LNCAP (cell line): ENCODE results near the gene HS6ST3.

ENCODE experiments used
- TF ChIP-seq, protein P1 (sequence below): fragments of 450-650 bp; IDR thresholded peaks from 2 replicates; pipeline ENCODE4 v1.5.1; 2017; ENCODE audit warnings: mild to moderate bottlenecking

Gene HS6ST3

DNA sequence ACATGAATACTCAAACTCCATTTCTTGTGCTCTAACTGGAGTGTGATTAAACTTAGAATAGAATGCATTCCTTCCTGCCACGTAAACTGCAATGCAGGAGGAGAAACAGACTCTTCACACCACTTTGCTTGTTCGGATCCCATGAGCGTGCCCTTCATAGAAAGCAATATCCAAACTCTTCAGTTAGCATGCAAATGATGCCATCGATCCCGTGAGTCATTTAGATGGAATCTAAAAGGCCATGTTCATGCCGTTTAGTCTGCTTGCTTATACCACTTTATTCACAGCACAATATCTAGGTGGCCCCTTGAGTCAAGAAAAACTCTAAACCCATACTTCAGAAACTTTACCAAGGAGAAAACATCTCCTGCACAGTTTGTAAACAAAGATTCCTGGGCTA lies 678.6 kb downstream of the HS6ST3 start:
- TF ChIP-seq, protein P1, sequence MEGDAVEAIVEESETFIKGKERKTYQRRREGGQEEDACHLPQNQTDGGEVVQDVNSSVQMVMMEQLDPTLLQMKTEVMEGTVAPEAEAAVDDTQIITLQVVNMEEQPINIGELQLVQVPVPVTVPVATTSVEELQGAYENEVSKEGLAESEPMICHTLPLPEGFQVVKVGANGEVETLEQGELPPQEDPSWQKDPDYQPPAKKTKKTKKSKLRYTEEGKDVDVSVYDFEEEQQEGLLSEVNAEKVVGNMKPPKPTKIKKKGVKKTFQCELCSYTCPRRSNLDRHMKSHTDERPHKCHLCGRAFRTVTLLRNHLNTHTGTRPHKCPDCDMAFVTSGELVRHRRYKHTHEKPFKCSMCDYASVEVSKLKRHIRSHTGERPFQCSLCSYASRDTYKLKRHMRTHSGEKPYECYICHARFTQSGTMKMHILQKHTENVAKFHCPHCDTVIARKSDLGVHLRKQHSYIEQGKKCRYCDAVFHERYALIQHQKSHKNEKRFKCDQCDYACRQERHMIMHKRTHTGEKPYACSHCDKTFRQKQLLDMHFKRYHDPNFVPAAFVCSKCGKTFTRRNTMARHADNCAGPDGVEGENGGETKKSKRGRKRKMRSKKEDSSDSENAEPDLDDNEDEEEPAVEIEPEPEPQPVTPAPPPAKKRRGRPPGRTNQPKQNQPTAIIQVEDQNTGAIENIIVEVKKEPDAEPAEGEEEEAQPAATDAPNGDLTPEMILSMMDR, result no peak

DNA sequence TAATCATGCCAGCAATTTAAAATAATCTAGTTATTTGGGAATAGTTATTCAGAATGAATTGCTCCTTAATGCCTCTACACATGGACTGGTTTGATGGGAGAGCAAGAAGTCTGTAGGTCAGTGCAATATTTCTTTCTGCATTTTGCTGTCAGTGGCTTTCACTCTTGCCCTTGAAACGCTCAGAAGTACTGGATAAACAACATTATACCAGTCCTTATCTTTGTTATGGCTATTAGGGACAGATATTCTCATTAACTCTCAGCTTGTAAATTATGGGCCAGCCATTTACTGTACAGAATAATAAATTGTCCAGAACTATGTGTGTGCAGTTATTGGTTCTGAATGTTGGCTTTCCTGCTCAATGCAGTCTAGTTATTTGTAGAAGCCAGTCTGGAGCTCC lies 680.0 kb downstream of the HS6ST3 start:
- TF ChIP-seq, protein P1, result no peak

DNA sequence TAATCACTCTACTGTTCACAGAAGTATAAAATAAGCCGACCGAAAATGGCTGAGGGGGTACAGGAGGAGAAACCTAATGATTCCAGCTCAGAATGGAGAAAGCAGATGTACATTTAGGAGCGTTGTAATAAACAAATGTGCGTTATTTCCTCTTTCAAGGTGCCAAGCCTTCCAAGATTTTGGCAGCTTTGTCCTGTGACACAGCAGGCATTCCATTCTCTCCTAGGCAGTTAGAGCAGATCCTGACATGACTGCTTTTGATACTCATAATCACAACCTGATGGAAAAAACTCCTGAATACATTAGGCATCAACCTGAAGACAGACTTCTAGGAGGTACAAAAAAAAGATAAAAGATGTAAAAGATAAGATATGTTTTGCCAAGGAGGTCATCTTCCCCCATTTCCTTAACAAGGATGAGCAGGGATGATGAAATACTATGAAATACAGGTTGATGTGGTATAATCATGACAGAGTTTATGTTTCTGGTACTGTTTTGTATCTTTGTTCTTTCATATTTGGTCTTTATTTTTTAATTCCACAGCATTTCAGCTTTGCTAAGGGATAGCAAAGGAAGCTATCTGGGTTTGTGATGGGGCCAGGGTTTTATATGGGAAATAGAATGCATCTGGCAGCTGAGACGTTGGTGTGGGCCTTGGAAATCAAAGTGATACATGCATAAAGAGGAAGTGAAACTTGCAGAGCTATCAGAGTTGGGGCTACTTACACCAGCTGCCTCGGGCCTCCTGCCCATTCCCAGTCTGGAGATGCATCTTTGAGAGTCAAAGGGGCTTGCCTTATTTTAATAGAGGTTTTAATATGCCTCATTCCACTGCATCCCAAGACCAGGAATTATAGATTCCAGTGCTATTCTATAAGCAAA lies 681.8 kb downstream of the HS6ST3 start:
- TF ChIP-seq, protein P1, result no peak

DNA sequence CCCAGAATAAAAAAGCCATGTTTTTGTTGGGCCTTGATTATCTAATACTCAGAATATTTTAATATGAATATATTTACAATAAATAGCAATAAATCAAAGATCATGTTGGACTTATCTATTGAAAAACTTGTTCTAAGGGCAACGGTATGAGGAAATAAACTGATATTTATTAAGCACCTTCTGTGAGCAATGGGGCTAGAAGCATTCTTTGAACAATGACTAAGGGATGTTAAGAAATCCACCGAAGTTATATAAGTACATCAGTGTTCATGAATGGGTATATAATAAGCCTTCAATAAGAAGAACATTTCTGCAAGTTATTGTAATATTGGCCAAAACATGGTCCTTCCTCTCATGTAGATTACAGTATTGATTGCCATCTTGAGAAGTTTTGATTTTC lies 682.5 kb downstream of the HS6ST3 start:
- TF ChIP-seq, protein P1, result no peak

DNA sequence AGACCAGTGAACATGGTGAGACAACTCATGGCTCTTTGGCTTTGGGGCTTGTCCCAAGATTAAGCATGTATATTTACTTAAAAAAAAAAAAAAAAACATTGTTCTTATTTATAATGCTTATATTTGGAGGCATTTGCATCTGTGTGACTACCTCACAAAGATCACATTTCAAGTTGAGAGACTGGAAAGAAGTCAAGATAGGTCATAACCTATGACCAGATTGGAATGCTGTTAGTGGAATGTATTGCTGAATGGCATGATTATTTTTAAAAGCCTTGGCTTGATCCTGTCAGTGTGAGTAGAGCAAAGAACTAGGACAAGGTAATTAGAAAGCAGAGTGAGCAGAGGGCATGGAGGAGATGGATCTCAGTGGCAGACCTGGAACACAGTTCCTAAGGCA lies 689.8 kb downstream of the HS6ST3 start:
- TF ChIP-seq, protein P1, result no peak

DNA sequence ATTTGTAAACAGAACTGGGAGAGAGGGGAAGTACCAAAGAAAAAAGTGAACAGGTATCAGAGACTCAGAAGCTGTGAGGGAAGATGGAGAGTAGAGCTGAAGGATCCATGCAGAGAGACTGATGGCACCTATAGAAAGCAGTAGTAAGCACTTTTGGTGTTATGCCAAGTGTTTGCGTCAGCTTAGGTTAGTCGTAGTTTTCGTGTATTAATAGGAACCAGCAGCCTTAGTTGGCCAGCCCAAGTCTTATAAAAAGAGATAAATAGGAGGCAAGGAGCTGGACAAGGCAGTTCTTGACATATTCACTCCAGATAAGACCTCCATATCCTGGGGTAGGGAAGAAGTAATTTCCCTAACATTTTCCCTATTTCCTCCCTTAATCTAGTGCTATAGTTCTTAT lies 690.2 kb downstream of the HS6ST3 start:
- TF ChIP-seq, protein P1, result no peak

DNA sequence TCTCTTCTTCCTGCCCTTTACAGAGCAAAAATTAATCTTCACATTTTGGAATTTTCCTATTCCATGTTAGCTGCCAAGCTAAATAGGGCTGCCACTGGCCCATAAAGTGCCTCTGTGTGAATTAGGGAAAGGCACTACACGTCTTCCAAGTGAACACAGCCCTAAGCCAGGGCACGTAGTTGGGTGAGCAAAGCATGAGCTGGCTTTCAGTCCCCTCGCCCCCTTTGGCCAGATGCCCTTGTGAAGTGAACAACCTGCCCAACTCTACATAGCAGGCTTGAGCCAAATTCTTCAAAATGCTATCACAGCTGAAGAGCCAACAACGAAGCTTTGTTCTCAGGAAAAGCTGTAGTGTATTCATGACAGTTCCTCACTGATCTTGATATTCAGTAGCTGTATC lies 691.2 kb downstream of the HS6ST3 start:
- TF ChIP-seq, protein P1, result no peak
